HepG2 (cell line): ENCODE measurements around the gene JAM2. TPM values are rescaled to one million over a fixed set of nuclear protein-coding genes. Genes with fewer than 3 reads are reported as not detected.

Experiments
- ATAC-seq: fragments of 200-7000 bp; cut with Tn5 transposase; 3 replicates; pipeline ENCODE4 v1.9.1; 2020; ENCODE audit warnings: mild to moderate bottlenecking, moderate library complexity
- BruUV-seq: library from RNA; stranded (reverse); fragments of 400-500 nt; replicated peaks from 2 replicates; lab custom pipeline; 2021; lab: Mats Ljungman, UMichigan
- CTCF ChIA-PET: fragments of 300-600 bp; formaldehyde crosslinking; extraction: SDS; loops from one replicate; lab custom pipeline; 2021; ENCODE audit warnings: low total read pairs, inconsistent platforms, low intra/inter-chr PET ratio; lab: Yijun Ruan, JAX
- POLR2A ChIA-PET: fragments of 350-600 bp; sonication (Branson Sonifier 250); formaldehyde crosslinking; loops from one replicate; lab custom pipeline; 2020; ENCODE audit warnings: antibody characterized with exemption, inconsistent platforms; lab: Yijun Ruan, JAX
- DNase-seq: peaks from one replicate; pipeline ENCODE4 v3.0.0-alpha.2; 2015; ENCODE audit warnings: low spot score
- FAIRE-seq: peaks from 3 replicates; lab custom pipeline; 2011; peaks lifted over from hg19 to GRCh38; lab: Jason Lieb, UNC
- H2AFZ ChIP-seq: one replicate; pipeline ENCODE4 v1.6.1; 2011; ENCODE audit warnings: low read length, inconsistent platforms
- H3K27ac ChIP-seq: fragments of 300-600 bp; 3 replicates; pipeline ENCODE4 v1.8.0; 2011; ENCODE audit warnings: mixed run types, mild to moderate bottlenecking, mixed read lengths, low read length, inconsistent platforms; ENCODE audit not compliant: insufficient read depth; ENCODE audit errors: extremely low read length
- H3K27me3 ChIP-seq, 2 experiments: fragments of 200-600 bp in 1 of 2; 2 replicates in 1 of 2; 3 replicates in 1 of 2; pipeline versions ENCODE4 v1.6.0 to v1.8.0; 2011; ENCODE audit warnings: low read length in 2 of 2, mild to moderate bottlenecking in 2 of 2, moderate library complexity in 2 of 2, inconsistent platforms in 1 of 2; ENCODE audit not compliant: insufficient read depth in 2 of 2, control insufficient read depth in 1 of 2
- H3K36me3 ChIP-seq, 2 experiments: fragments of 200-600 bp in 1 of 2; replicated peaks in 1 of 2; 2 replicates in 1 of 2; 3 replicates in 1 of 2; pipeline versions ENCODE4 v1.5.1 to v1.8.0; 2011; ENCODE audit warnings: low read length in 2 of 2, inconsistent platforms in 1 of 2; ENCODE audit not compliant: insufficient read depth in 2 of 2, control insufficient read depth in 1 of 2
- H3K4me1 ChIP-seq: 2 replicates; pipeline ENCODE4 v1.5.1; 2012; ENCODE audit warnings: low read length, inconsistent platforms; ENCODE audit not compliant: insufficient read depth
- H3K4me2 ChIP-seq: 2 replicates; pipeline ENCODE4 v1.6.0; 2011; ENCODE audit warnings: low read depth, low read length, inconsistent platforms
- H3K4me3 ChIP-seq, 3 experiments: fragments of 200-600 bp in 1 of 3; sonication (generic), shearing (Covaris generic) in 1 of 3; replicated peaks in 1 of 3; 2 replicates each; pipeline ENCODE4 v1.5.1; 2011 to 2016; ENCODE audit warnings: low read length in 3 of 3, inconsistent platforms in 2 of 3, low read depth in 2 of 3, mild to moderate bottlenecking in 2 of 3, control low read depth in 1 of 3, mixed read lengths in 1 of 3; ENCODE audit not compliant: insufficient read depth in 1 of 3
- H3K79me2 ChIP-seq: one replicate; pipeline ENCODE4 v1.6.1; 2011; ENCODE audit warnings: low read length, inconsistent platforms; ENCODE audit not compliant: insufficient read depth
- H3K9ac ChIP-seq: 2 replicates; pipeline ENCODE4 v1.6.0; 2011; ENCODE audit warnings: mild to moderate bottlenecking, low read depth, low read length, inconsistent platforms; ENCODE audit not compliant: insufficient read depth
- H3K9me3 ChIP-seq: 2 replicates; pipeline ENCODE4 v1.5.1; 2012; ENCODE audit warnings: mild to moderate bottlenecking, low read length
- H4K20me1 ChIP-seq: 2 replicates; pipeline ENCODE4 v1.6.0; 2011; ENCODE audit warnings: inconsistent platforms, mild to moderate bottlenecking, low read length, moderate library complexity; ENCODE audit not compliant: insufficient read depth
- DNMT1 ChIP-seq: sonication (generic); formaldehyde crosslinking; IDR thresholded peaks from 2 replicates; pipeline ENCODE4 v1.5.1; 2020; ENCODE audit warnings: mild to moderate bottlenecking, missing genetic modification reagents
- IKZF1 ChIP-seq: fragments of 450-650 bp; IDR thresholded peaks from 2 replicates; pipeline ENCODE4 v1.7.1; 2016
- KLF11 ChIP-seq: IDR thresholded peaks from 2 replicates; pipeline ENCODE4 v1.6.1; 2016; ENCODE audit warnings: missing compliant biosample characterization
- MBNL3 ChIP-seq: fragments of 250-450 bp; sonication (Bioruptor Pico); conservative IDR thresholded peaks from 2 replicates; pipeline ENCODE4 v1.8.0; 2022; ENCODE audit warnings: mild to moderate bottlenecking, inconsistent platforms
- MYC ChIP-seq: sonication (generic); formaldehyde crosslinking; IDR thresholded peaks from 2 replicates; pipeline ENCODE4 v1.9.0; 2021; ENCODE audit warnings: missing genetic modification reagents, borderline replicate concordance
- TBX3 ChIP-seq: fragments of 450-650 bp; IDR thresholded peaks from 2 replicates; pipeline ENCODE4 v1.6.1; 2017; ENCODE audit warnings: antibody characterized with exemption, mild to moderate bottlenecking, inconsistent platforms, borderline replicate concordance
- TP53 ChIP-seq: sonication (generic); formaldehyde crosslinking; conservative IDR thresholded peaks from 2 replicates; pipeline ENCODE4 v1.4.0; 2020; ENCODE audit warnings: missing genetic modification reagents
- ZKSCAN8 ChIP-seq: IDR thresholded peaks from 2 replicates; pipeline ENCODE4 v1.6.1; 2016; ENCODE audit warnings: borderline replicate concordance, missing genetic modification reagents, missing compliant biosample characterization
- ZMYM4 ChIP-seq: sonication (generic); formaldehyde crosslinking; IDR thresholded peaks from 2 replicates; pipeline ENCODE4 v1.8.1; 2023; ENCODE audit warnings: mild to moderate bottlenecking, missing genetic modification reagents
- ZNF224 ChIP-seq: sonication (generic); formaldehyde crosslinking; IDR thresholded peaks from 2 replicates; pipeline ENCODE4 v1.5.0; 2020; ENCODE audit warnings: mild to moderate bottlenecking, missing genetic modification reagents
- ZNF253 ChIP-seq: sonication (generic); formaldehyde crosslinking; IDR thresholded peaks from 2 replicates; pipeline ENCODE4 v1.8.0; 2022; ENCODE audit warnings: mild to moderate bottlenecking, missing genetic modification reagents, borderline replicate concordance
- WGBS: methylation state at CpG from one replicate; pipeline ENCODE4 v1.1.6; 2017; ENCODE audit warnings: low lambda C conversion rate; 5-methylcytosine and 5-hydroxymethylcytosine counted together
- in situ Hi-C: cut with HindIII; loops from 2 replicates; pipeline ENCODE4 v1.10.0; 2017; ENCODE audit warnings: low pct_unique_long_range_greater_than_20kb; ENCODE audit not compliant: extremely low pct_ligation_motif_present
- intact Hi-C: fragments of 100-400 bp; cut with micrococcal nuclease; formaldehyde crosslinking; loops from one replicate; pipeline ENCODE4 v1.10.0; 2022; ENCODE audit not compliant: unreplicated experiment
- polyA plus RNA-seq, 8 experiments: library from polyadenylated mRNA; depleted of rRNA in 3 of 8; stranded (reverse) in 7 of 8; unstranded in 1 of 8; fragments of >200 nt; fragmentation: Illumina TruSeq in 4 of 8; extraction: Trizol in 4 of 8; gene quantifications; 2 replicates each; pipeline versions ENCODE4 v1.2.1 to v1.2.3, GENCODE V29; 2011 to 2016; ENCODE audit warnings: low read depth in 4 of 8, missing spikeins in 1 of 8, mixed read lengths in 1 of 8; ENCODE audit not compliant: insufficient read depth in 1 of 8
- total RNA-seq, 5 experiments: library from RNA; depleted of rRNA; stranded (reverse); fragments of >200 nt; fragmentation: Illumina TruSeq; extraction: Trizol; gene quantifications; 2 replicates each; pipeline ENCODE4 v1.2.3, GENCODE V29; 2016; ENCODE audit warnings: low read depth in 1 of 5
- TF ChIP-seq, protein P1 (sequence below): IDR thresholded peaks from 2 replicates; pipeline ENCODE4 v1.6.1; 2012; ENCODE audit warnings: inconsistent platforms
- TF ChIP-seq, protein P2 (sequence below): sonication (generic); formaldehyde crosslinking; IDR thresholded peaks from 2 replicates; pipeline ENCODE4 v1.4.0; 2020; ENCODE audit warnings: mild to moderate bottlenecking, missing genetic modification reagents

JAM2 gene
- total and polyA plus RNA-seq, 2 of the 13 experiments (the other 11 are each of a cell fraction or from before 2014, with no cell fraction given), result 0.07 TPM; not detected in 1

DNA sequence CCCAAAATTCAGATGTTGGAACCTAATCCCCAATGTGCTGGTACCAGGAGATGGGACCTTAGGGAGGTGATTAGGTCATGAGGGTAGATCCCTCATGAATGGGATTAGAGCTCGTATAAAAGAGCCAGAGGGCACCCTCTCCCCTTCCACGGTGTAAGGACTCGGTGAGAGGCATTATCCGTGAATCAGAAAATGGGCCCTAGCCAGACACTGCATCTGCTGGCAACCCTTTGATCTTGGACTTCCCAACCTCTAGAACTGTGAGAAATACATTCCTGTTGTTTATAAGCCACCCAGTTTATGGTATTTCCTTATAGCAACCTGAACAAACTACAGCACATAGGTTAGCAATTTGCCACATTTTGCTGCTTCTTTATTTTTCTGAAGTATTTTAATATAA is 14.5 kb upstream of the JAM2 start:
- no TSS peak for BruUV-seq
- TF ChIP-seq ZMYM4, result no peak
- TF ChIP-seq TP53 (CRISPR knock-in tag), result no peak
- no peak for TF ChIP-seq ZNF253 (CRISPR knock-in tag)
- no peak for TF ChIP-seq MBNL3 (CRISPR knock-in tag)
- TF ChIP-seq, protein P1, sequence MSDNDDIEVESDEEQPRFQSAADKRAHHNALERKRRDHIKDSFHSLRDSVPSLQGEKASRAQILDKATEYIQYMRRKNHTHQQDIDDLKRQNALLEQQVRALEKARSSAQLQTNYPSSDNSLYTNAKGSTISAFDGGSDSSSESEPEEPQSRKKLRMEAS, result no peak
- TF ChIP-seq, all 625 proteins: peak for 0
- no peak for ATAC-seq
- 18% methylated on average over 4 of the region's 4 CpGs for WGBS
- FAIRE-seq, result no peak
- ChIA-PET CTCF (no interaction called here), POLR2A (no interaction called here)
- H3K36me3 ChIP-seq, result no peaks in the 10 kb centered on the region
- H3K9me3 ChIP-seq, result no peaks in the 10 kb centered on the region
- H3K79me2 ChIP-seq, result no peaks in the 10 kb centered on the region
- no peak overlapping the region for H3K27ac ChIP-seq
- in situ Hi-C loops, result no loop called here
- H3K4me1 ChIP-seq, result no peaks in the 10 kb centered on the region
- H3K27me3 ChIP-seq, result no peaks in the 10 kb centered on the region
- DNase-seq, result no peak
- no peak overlapping the region for H3K4me2 ChIP-seq
- intact Hi-C loops, result no loop called here
- no peak overlapping the region for H2AFZ ChIP-seq
- no peaks in the 10 kb centered on the region for H4K20me1 ChIP-seq
- H3K9ac ChIP-seq, result no peak overlapping the region
- no peak overlapping the region for H3K4me3 ChIP-seq

DNA sequence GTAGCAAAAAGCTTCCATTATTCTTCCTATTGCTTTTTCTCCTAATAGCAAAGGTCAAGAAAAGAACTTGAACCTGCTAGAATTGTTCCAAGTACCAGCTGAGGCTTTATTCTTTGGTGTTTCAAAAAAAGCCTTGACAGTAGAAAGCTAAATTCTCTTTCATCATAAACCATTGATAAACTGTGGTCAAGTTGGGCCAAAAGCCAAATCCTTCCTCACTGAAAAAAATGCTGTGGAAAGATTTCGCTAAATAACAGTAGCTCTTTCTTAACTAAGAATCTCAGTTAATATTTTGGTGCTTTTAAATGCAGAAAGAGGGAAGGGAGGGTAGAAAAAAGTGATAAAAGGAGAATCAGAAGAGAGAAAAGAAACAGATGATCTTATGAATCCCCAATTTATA is 14.0 kb upstream of the JAM2 start:
- TF ChIP-seq TBX3, result no peak
- TF ChIP-seq IKZF1, result no peak
- no peak for TF ChIP-seq MYC (CRISPR knock-in tag)
- no peak for TF ChIP-seq DNMT1 (CRISPR knock-in tag)
- TF ChIP-seq ZNF224 (CRISPR knock-in tag), result no peak
- TF ChIP-seq ZKSCAN8 (CRISPR knock-in tag), result no peak
- no peak for TF ChIP-seq KLF11 (CRISPR knock-in tag)
- TF ChIP-seq, protein P2, sequence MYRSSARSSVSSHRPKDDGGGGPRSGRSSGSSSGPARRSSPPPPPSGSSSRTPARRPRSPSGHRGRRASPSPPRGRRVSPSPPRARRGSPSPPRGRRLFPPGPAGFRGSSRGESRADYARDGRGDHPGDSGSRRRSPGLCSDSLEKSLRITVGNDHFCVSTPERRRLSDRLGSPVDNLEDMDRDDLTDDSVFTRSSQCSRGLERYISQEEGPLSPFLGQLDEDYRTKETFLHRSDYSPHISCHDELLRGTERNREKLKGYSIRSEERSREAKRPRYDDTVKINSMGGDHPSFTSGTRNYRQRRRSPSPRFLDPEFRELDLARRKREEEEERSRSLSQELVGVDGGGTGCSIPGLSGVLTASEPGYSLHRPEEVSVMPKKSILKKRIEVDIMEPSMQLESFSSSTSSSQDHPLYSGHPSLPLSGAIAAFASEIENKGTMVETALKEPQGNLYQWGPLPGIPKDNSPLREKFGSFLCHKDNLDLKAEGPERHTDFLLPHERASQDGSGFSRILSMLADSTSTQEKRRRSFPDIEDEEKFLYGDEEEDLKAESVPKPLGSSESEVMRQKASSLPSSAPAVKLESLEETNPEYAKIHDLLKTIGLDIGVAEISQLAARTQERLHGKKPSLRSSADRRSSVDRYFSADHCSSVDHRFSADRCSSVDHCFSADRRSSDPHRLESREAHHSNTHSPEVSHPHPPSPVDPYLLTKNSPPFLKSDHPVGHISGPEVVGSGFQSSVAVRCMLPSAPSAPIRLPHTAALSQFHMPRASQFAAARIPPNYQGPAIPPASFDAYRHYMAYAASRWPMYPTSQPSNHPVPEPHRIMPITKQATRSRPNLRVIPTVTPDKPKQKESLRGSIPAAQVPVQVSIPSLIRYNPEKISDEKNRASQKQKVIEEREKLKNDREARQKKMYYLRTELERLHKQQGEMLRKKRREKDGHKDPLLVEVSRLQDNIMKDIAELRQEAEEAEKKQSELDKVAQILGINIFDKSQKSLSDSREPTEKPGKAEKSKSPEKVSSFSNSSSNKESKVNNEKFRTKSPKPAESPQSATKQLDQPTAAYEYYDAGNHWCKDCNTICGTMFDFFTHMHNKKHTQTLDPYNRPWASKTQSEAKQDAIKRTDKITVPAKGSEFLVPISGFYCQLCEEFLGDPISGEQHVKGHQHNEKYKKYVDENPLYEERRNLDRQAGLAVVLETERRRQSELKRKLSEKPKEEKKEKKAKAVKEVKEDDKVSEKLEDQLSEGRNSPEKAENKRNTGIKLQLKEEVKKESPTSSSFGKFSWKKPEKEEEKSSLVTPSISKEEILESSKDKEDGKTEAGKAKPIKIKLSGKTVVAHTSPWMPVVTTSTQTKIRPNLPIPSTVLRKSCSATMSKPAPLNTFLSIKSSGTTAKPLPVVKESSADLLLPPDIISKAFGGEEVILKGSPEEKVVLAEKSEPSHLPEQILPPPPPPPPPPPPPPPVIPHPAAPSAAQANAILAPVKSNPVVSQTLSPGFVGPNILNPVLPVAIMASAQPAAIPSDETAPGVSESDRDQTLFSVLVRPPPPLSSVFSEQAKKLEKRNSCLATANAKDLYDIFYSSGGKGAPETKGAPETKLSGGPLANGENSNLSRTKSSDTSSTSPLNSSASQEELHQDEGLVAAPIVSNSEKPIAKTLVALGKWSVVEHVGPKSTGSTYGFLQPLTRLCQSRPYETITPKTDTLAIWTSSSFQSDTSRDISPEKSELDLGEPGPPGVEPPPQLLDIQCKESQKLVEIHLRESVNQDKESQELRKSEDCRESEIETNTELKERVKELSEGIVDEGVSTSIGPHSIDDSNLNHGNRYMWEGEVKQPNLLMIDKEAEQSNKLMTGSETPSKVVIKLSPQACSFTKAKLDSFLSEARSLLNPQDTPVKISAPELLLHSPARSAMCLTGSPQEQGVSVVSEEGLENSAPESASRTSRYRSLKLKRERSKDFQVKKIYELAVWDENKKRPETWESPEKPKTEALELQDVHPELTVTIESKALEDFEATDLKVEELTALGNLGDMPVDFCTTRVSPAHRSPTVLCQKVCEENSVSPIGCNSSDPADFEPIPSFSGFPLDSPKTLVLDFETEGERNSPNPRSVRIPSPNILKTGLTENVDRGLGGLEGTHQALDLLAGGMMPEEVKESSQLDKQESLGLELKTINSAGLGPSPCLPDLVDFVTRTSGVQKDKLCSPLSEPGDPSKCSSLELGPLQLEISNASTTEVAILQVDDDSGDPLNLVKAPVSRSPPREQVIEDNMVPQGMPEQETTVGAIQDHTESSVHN (CRISPR knock-in tag), result no peak
- no peak overlapping the region for H2AFZ ChIP-seq
- ChIA-PET POLR2A (no interaction called here), CTCF (no interaction called here)
- no peaks in the 10 kb centered on the region for H3K79me2 ChIP-seq
- H3K9ac ChIP-seq, result no peak overlapping the region
- 0 out of 5 replicates have a peak, but pooled peaks cover 0 to under 1% of the 10 kb centered on the region in 2 experiments for H3K27me3 ChIP-seq
- no peaks in the 10 kb centered on the region for H3K36me3 ChIP-seq
- ATAC-seq (no peak), DNase-seq (no peak), FAIRE-seq (no peak)
- no peak overlapping the region for H3K4me2 ChIP-seq
- no peak overlapping the region for H3K27ac ChIP-seq
- in situ Hi-C loops (no loop called here), intact Hi-C loops (no loop called here)
- 2% methylated on average over 1 of the region's 1 CpG for WGBS
- H3K4me3 ChIP-seq, result no peak overlapping the region
- no peaks in the 10 kb centered on the region for H3K9me3 ChIP-seq
- no peaks in the 10 kb centered on the region for H4K20me1 ChIP-seq
- H3K4me1 ChIP-seq, result no peaks in the 10 kb centered on the region
- no TSS peak for BruUV-seq
